ENCODE measurements around the gene RPS6KA2.

RPS6KA2 gene

DNA sequence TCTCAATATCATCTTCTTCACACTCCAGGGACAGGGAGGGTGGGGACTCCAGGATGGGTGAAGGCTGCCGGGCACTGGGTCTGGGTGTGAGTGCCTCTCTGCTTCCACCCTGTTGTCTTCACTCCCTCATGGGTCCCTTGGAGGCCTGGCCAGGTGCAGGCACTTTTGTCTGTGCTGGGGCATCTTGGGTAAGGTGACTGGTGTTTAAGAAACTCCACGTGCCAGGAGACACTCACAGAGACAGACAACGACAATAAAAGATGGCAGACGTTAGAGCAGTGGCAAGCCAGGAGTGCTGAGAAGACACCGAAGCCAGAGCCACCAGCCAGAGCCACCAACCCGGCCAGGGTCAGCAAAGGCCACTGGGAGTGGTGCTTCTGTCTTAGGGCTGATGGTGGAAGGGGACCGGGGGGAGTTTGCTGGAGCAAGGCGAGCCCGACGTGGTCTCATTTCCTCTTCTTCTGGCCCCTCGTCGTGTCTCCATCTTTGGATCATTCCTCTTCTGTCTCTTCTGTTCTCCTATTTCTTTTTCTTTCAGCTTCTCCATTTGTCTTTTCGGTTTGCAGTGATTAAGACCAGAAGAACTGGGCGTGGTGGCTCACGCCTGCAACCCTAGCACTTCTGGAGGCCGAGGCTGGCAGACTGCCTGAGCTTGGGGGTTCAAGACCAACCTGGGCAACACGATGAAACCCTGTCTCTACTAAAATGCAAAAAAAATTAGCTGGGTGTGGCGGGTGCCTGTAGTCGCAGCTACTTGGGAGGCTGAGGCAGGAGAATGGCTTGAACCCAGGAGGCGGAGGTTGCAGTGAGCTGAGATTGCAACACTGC, 131.3 kb downstream of the RPS6KA2 start:
- no peak for DNase-seq

DNA sequence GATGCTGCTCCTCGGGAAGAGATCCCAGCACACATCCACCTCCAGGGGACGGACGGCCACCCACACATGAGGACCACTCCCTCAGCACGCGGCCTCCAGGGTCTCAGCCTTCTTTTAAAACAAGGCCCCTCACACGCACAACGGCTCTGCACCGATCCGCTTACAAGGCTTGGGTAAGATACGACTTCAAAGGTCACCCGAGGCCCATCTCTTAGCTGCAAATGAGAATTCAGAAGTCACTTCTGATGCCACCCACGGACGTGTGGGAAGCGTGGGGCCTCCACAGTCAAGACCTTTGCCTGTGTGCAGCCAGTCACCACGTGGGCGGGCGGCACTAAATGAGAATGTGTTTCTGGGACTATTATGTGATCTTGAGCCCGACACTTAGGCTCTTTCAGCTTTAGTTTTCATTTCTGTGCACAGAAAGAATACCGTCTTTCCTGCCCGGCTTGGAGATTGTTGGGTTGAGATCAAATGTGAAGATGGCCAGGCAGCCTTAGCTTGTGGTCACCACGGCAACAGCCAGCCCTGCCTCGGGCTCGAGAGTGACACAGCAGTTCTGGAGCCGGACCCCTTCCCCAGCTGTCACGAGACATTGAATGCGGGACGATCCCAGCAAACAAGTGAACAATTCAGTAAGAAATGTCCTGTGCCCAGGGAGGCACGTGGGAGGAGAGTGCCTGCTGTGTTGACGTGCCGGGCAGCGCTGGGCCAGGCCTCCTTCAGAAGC, 132.1 kb downstream of the RPS6KA2 start:
- DNase-seq, result no peak

DNA sequence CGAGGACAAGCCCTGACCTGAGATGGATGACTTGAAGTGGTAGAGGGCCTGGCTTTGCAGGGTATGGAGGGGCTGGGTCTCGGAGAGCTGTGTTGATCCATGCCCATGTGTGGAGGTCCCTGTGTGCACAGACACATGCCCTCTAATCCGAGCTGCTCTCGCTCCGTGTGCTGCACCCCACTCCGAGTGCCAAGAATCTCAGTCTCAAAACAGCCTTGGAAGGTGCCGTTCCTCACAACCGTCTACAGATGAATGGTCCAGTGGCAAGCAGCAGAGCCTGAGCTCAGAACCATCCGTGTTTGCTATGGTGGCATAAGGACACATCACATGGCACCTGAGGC, 133.0 kb downstream of the RPS6KA2 start:
- DNase-seq, result no peak

DNA sequence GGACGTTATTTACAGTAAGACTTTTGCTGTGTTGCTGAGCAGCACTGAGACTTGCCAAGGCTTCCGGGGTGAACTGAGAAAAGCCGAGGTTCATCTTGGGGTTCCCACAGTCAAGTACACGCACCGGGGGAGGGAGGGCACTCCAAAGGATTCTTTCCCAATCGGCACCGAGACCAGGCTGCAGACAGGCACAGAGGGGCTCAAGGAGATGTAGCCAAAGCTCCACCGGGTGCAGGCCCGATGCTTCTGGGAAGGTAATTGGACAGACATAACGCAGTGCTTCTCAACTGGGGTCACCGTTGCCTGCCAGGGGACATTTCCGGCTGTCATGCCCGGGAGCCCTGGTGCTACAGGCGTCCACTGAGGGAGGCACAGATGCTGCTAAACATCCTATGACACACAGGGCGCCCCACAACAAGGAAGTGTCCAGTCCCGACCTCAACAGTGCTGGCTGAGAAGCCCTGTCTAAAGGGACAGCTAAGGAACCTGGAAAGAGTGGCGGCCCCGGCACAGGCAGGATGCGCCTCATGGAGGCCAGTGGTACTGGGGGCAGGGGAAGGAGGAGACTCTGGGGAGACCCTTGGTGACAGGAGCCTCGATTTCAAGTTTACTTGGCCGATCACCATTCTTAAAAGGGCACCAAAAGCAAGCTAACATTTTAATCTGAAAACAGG, 133.5 kb downstream of the RPS6KA2 start:
- DNase-seq, result no peak

DNA sequence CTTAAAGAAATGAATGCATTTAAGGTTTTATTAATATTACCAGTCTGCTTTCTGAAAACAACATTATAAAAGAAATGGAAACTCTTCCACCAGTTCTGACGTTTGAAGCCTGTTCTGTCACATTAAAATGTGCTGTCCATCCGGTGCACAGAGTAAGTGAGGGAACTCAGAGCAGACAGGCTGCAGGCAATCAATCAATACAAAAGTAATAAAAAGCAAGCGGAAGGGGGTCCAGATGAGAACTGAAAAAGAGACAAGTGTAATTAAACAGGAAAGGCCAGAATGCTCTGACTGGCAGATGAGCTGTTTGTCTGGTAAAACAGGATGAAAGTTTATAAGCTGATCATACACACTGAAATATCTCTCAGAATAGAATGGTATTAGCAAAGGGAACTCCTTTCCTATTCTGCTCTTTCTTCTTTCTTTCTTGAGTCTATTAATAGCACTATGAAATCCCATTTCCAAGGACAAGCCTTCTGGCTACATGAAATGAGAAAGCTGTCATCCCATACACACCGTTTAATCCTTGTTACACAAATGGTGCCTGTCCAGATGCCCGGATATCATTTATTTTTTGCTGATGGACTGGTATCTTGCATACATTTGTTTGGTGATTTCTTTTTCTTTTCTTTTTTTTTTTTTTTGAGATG, 134.8 kb downstream of the RPS6KA2 start:
- DNase-seq, result no peak

DNA sequence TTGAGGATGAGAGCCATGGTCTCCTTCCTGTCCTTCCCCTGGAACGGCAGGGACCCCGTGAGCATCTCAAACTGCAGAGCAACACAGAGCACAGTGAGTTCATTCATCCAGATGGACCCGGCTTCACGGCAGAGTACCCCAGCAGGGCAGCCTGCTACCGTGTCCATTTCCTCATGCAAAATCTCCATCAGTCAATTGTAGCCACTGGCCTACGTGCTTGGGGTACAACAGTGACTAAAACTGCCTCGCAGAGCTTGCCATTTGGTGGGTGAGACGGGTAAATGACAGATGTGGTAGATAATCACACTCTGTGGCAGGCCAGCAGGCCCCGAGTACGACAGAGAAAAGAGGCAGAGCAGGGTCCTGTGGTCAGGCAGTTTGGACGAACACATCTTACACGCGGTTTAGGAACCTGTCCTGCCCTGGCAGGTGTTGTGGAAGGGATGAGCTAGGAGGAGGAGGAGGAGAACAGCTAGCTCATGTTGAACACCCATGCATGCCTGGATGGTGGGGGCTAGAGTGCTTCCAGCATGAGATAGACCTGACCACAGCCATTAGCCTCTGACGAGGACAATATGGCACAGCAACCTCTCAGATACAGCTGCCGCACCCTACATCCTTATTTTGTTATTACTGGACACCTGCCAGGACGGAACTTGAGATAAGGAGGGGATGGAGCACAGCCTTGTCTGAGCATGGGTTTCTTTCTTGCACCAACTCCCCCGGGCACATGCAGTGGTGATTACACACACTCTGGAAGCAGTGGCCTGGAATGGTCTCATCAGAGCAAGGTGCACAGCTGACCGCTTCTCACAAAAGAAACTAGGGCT, 136.2 kb downstream of the RPS6KA2 start:
- no peak for DNase-seq

DNA sequence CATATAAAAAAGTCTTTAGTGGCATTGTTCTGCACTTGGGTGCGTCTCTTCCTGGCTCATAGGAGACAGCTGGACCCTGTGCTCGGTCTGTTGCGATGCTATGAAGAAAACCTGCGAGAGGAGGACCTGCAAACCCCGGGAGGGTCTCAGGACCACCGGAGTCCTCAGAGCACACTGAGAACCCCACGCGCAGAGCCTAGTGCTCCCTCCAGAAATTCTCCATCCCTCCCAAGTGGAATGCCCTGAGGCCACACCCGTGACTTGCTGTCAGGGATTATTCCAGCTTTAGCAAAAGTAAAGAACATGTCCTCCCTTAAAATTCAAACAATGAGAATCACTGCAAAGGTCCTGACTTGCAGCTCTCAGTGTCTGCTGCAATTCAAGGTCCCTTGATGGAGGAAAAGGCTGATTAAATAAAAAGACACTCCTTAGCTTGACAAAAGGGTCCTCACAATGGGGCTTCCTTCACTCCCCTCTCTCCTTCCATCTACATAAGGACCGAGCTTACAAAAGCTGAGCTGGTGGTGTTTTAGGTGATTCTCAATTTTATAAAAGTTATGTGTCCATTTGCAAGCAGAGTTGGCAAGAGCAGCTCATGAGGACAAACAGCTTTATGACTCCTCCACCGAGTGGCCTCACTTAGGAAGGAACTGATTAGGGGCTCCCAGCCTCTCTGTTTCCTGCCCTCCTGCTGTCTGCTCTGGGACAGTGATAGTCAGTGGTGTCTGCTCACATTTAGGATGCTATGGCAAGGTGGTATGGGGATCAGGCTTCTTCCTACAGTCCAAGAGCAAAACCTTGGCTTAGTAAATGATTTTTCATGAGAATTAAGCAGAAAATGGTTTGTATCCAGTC, 137.5 kb downstream of the RPS6KA2 start:
- DNase-seq, result no peak

DNA sequence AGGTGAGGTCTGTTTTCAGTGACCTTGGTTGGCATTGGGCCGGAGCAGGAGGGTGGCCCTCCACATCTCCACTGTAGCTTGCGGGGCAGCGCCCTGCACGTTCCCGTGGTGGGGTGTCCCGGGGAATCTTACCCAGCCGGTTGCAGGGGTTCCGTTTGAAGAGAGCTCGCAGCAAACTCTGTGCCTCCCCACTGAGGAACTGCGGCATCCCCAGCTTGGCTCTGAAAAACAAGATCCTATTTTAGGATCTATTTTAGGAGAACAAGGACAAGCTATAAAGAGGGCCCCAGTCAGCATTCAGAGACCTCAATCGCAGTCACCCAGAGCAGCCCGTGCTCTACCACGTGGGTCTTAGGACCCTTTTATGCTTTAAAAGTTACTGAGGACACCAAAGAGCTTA, 138.3 kb downstream of the RPS6KA2 start:
- DNase-seq, result no peak

DNA sequence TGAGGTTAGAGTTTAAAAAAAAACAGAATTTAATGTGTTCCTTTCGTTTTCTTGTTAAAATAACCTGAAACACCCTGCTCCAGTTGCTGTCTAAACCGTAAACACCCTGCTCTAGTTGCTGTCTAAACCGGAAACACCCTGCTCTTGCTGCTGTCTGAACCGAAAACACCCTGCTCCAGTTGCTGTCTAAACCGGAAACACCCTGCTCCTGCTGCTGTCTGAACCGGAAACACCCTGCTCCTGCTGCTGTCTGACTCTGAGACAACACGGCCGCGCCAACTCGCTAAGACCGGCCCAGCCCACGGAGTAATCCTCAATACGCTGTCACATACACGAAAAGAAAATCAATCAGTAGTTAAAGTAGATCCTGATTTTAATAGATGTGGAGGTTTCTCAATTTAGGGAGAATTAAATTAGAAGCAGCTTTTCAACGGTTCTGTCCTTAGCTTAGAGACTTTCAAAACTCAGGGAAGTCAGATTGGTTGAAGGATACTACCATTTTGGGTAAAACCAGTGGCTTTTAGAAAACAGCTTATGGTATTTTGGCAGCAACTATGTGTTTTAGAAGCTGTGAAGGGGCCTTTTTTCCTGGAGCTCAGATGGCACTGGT, 138.9 kb downstream of the RPS6KA2 start:
- DNase-seq, result no peak

DNA sequence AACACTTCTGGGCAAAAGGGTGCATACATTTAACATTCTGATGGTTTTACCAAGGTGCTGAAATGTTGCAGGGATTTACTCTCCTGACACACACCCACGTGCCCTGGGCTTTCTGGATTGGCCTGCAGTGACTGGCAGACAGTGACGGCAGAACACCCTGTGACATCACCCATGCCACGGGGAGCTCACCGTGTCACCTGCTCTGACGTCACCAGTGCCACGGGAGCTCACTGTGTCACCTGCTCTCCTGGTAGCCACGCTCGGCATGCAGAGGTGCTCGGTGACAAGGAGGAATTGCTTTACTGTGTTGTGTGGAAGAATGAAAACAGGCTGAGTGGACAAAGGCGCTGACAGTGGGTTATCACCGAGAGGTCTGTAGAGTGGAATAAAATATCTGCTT, 139.9 kb downstream of the RPS6KA2 start:
- DNase-seq, result no peak

DNA sequence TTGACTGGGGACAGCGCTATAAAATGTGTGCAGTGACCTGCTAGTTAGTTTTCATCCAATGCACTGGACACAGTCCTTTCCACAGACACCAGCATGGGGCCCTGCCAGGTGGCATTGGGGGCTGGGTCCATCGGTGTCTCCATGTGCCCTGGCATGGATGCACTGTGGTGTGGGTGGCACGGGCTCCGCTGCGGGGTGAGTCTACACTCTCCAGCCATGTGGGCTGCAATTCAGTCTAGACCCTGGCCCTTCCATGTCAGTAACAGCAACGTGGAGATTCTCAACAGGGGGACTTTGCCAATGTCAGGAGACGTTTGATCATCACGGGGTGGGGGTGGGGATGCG, 140.5 kb downstream of the RPS6KA2 start:
- no peak for DNase-seq

DNA sequence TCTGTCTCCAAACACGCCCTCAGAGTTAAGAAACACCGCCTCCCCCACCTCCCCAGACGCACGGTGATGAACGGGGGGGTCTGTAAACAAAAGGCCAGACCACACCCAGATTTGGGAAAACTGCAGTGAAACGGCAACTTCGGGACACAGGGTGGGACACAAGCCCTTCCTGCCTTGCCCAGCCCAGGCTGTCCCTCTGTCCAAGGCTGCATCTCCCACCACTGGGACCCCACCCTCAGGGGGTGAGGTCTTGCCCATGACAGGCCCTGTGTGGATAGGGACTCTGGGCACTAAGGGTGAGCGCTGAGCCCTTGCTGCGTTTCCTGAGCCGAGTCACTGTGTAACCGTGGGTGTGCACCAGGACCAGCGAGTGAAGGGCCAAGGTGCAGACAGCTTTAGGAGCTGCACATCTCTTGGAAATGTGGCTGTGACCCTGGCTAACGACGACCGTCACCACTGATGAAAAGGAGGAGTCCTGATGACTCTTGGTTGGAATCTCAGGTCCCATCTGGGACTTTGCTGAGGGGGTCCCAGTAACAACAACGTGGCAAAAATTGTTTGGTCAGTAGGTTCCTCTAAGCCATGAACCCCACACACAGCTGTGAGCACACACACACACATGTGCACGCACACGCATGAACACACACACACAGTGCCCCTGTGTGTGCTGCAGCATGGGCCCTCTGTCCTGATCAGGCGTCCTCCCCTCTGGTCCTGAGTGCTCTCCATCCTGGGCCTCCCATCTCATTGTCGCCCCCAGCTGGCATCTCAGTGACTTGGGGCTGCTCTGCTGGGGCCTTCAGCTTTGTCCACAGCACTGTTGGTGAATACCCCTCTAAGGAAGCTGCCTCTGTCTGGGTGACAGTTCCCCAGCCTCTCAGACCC, 141.2 kb downstream of the RPS6KA2 start:
- no peak for DNase-seq

DNA sequence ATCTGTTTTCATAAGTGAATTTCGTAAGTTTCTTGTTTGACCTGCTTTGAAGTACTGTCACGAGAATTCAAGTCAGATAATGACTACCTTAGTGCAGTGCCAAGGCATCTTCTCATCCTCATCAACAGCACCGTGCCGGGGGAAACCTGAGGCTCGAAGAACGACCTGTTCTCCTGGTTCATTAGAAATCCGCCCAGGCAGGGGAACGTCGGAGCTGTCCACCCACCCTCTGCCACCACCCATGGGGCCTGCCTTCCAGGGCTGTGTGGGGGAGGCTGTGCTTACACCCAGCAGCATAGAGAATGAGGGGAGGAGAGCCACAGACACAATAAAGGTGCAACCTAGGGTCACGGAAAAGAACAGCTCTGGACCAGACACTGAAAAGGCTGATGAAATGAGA, 142.2 kb downstream of the RPS6KA2 start:
- DNase-seq, result no peak

DNA sequence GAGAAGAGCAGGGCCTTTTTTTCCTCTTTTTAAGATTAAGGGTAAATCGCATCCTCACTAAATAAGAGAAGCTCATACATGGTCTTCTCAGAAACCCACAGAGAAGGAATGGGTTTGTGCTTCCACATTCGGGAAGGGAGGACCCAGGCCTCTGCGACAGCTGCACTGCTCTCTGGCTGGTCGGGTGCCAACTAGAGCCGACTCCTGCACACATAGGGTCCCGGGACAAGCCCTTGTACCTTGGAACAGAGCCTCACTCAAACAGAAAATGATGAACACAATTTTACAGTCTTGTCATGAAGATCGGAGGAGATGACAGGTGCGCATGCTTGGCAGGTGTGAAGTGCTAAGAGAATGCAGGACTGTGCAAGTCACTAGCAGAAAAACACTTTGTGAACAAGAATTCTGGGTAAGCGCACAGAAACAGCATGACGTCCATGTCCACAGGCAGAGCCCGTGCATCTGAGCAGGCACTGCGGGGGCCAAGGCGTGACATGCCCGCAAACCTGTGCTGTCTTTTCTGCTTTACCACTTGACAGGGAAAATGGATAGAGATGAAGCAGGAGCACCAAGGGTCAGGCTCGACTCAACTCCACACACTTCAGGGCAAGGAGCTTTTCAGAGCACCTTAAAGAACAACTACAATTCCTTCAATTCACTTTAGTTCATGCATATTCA, 143.3 kb downstream of the RPS6KA2 start:
- no peak for DNase-seq

DNA sequence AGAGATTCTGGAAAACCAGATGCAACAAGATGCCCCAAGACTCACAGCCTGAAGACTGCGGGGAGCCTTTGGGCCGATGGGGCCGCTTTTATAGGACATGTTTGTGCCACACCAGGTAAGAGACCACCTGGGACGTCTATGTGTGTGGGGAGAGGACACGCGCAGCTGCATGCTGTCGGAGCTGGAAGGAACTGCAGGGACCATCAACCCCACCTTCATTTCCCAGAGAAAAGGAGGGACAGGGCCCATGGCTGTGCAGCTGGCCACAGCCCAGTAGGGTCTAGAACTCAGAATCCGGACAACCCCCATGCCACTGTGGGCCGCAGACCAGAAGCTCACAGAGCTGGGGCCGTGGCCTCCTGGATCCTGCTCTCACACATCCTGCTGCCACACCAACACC, 144.0 kb downstream of the RPS6KA2 start:
- no peak for DNase-seq

DNA sequence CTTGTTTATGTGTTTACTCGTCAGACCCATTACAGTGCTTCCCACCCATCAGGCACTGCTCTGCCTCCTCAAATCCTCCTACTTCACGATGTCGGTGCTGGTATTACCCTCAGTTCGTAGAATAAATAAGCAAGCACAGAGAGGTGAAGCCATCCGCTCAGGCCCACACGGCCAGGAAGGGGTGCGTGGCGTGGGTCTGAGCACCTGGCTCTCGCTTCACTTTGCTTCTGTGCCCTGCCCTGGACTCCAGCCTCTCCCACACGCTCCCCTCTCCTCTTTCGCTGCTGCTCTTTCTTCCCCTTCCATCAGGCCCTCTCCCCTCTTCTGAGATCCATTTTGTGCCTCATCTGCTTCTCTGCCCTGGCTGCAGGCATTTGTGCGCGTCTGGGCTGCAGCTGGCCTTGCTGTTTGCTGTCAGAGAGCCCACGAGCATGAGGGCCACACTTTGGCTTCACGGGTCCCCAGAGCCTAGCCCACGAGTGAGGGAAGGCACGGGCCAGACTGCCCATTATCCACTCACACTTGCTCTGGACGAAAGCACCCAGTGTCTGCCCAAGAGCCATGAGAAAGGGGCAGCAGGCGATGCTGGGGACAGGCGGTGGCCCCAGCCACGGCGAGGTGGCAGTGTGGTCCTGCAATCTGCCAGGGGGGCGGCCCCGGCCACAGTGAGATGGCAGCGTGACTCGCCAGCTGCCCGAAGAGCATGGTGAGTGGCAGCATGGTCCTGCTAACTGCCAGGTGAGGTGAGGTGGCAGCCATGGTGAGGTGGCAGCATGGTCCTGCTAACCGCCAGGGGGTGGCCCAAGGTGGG, 148.1 kb downstream of the RPS6KA2 start:
- no peak for DNase-seq

DNA sequence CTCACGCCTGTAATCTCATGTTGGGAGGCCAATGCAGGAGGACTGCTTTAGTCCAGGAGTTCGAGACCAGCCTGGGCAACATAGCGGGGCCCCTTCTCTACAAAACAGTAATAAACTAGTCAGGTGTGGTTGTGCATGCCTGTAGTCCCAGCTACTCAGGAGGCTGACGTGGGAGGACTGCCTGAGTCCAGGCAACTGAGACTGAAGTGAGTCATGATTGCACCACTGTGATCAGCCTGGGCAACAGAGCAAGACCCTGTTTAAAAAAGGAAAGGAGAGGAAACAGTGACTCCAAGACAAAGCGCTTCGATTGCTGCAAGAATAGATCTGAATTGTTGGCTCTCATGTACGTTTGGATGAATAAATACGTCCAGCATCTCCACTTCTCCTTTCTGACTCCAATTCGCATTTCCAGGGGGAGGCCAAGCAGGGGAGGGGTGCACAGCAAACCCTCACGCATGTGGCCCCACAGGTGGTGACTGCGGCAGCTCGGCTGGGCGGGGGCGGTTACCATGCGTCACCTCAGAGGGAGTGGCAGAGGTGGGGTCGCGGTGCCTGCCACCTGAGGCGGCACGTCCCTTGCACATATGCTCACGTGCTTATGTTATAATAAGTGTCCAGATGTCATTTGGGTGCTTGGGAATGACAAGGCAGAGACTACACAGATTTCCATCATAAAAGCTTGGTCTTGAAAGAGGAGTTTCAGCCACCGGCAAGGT, 149.2 kb downstream of the RPS6KA2 start:
- no peak for DNase-seq

DNA sequence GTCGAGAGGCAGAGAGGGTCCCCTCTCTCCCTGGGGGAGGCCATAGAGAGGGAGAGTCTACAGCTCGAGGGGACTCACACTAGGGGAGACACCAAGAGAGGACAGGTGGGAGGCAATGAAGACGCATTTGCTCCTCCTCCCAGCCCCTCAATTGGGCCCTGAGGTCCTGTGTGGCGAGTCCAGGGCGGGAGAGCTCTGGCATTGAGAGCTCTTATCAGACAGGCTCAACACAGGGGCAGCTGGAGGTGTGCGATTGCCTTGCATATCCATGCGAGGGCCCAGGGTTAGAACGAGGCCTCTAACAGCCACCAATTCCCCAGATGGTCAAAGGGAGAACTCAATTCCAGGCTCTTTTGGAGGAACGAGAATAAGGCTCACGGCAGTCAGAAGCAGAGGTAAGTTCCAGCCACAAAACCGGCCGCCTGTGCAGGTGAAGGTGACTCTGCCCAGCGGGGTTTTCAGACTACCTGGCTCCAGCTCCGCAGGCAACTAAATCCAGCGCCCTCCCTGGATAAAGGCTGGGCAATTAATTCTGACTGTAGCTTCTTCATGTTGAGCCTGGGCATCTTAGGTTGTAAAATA, 150.3 kb downstream of the RPS6KA2 start:
- no peak for DNase-seq

Data from NK-92 treated with Interleukin-12 subunit alpha and Interleukin-12 subunit beta, amount 100 ng/mL, for 24 hours (cell line).